ENCODE measurements around the gene DLX3. TPM values are rescaled to one million over a fixed set of nuclear protein-coding genes. Genes with fewer than 3 reads are reported as not detected.
A peak's percentile ranks its signal among the peaks of the same experiment; 100 is the strongest.

DLX3 gene
- total and polyA plus RNA-seq, 2 of the 8 experiments (the other 6 are each of a cell fraction or from before 2014, with no cell fraction given) = 0.15 to 0.20 TPM

- Histone ChIP-seq H3K4me1 (replicated peaks in 1 of 4; ENCODE audit: control insufficient read depth in 3 of 4, insufficient read depth in 4 of 4, low read length in 3 of 4) (peaks cover 0 to 20% (median 14%) of the 10 kb centered on the region in 4 experiments; a peak in 6 of 7 replicates), H3K79me1 (ENCODE audit: low read depth, low read length) (no peaks in the 10 kb centered on the region), H2AFZ (ENCODE audit: low read length) (peak overlapping the region; percentile 97), H3K79me2 (ENCODE audit: control insufficient read depth in 1 of 2, insufficient read depth in 2 of 2, low read length in 2 of 2) (no peaks in the 10 kb centered on the region), H3K14ac (ENCODE audit: insufficient read length) (peak overlapping the region; percentile 72), H3K9me3 (ENCODE audit: insufficient read depth in 2 of 2, low read depth in 1 of 2, low read length in 1 of 2) (peaks cover 5 to 18% of the 10 kb centered on the region in 2 experiments; a peak in 3 of 4 replicates), H3K27ac (ENCODE audit: low read depth, low read length) (no peak overlapping the region), H2BK20ac (ENCODE audit: low read length) (peak overlapping the region; percentile 94; the same call in 1 of the 2 replicates), H3K4ac (replicated peaks; ENCODE audit: insufficient read length, low read depth, low read length) (no peak overlapping the region), H4K8ac (ENCODE audit: extremely low read depth, insufficient read depth, low read length) (no peak overlapping the region), H3K36me3 (ENCODE audit: control insufficient read depth in 2 of 4, insufficient read depth in 4 of 4, low read length in 3 of 4) (no peaks in the 10 kb centered on the region), H4K20me1 (replicated peaks in 1 of 2; ENCODE audit: control insufficient read depth in 1 of 2, insufficient read depth in 2 of 2, low read length in 2 of 2) (peaks cover 0 to 2% of the 10 kb centered on the region in 2 experiments), H3K27me3 (replicated peaks in 1 of 4; ENCODE audit: control insufficient read depth in 3 of 4, extremely low read depth in 1 of 4, insufficient read depth in 3 of 4, low read length in 3 of 4) (0 out of 7 replicates have a peak, but pooled peaks cover 0 to 5% (median 0%) of the 10 kb centered on the region in 4 experiments), H3K9ac (replicated peaks in 1 of 4; ENCODE audit: extremely low read depth in 1 of 4, low read depth in 3 of 4, low read length in 3 of 4) (no peak overlapping the region), H2BK15ac (ENCODE audit: low read length) (peak overlapping the region; percentile 76; the same call in 1 of the 2 replicates), H3K23me2 (ENCODE audit: low read depth, low read length) (no peaks in the 10 kb centered on the region; the same call in 1 of the 2 replicates), H3K23ac (ENCODE audit: insufficient read length) (no peak overlapping the region), H3K4me2 (ENCODE audit: insufficient read depth in 1 of 2, low read depth in 2 of 2, low read length in 2 of 2) (peak overlapping the region; percentile 4 to 57), H3K4me3 (ENCODE audit: extremely low read depth in 1 of 4, insufficient read depth in 2 of 4, low read depth in 3 of 4, low read length in 4 of 4) (peak overlapping the region in 1 of 4 experiments; percentile 35; a peak in 1 of 8 replicates), H2BK12ac (ENCODE audit: low read depth, low read length) (peak overlapping the region; percentile 98), H2AK5ac (ENCODE audit: low read depth, low read length) (0 out of 2 replicates have a peak overlapping the region, but pooled peaks have one; percentile 29), H3K18ac (ENCODE audit: extremely low read depth, low read length) (peak overlapping the region; percentile 55), H4K5ac (ENCODE audit: insufficient read length, low read depth, low read length) (no peak overlapping the region), H3K56ac (replicated peaks; ENCODE audit: insufficient read length, low read depth, low read length) (no peak overlapping the region), H4K91ac (replicated peaks; ENCODE audit: insufficient read length, low read length) (peak overlapping the region; percentile 78), H2BK120ac (replicated peaks; ENCODE audit: low read depth, low read length) (no peak overlapping the region), H2BK5ac (ENCODE audit: low read depth, low read length) (peak overlapping the region; percentile 71; the same call in 1 of the 2 replicates)
- CTCF ChIA-PET (ENCODE audit: partially characterized antibody) = interaction anchor here (0.6 to 9.1 kb wide), 23 partner anchors 8 to 834 kb away, joined by 3 to 158 read pairs (median 4); partner anchors contain the start of genes DLX3, ITGA3 and PDK2
- 57% methylated on average over 19 of the region's 20 CpGs; no CpG with 5 or more reads in 1 of the 2 experiments for WGBS, 2 experiments (ENCODE audit: extremely low coverage in 1 of 2, insufficient coverage in 1 of 2, insufficient read length in 1 of 2, insufficient replicate concordance in 2 of 2, low coverage in 1 of 2, low lambda C conversion rate in 2 of 2, missing lambda C conversion rate in 1 of 2)
- POLR2A ChIA-PET (ENCODE audit: partially characterized antibody) = interaction anchor here (0.5 to 4.3 kb wide), 10 partner anchors 9 to 95 kb away, joined by 3 to 23 read pairs (median 3); partner anchors contain the start of gene ITGA3
- DNase-seq (ENCODE audit: low read depth in 1 of 2, low spot score in 2 of 2) (no peak), FAIRE-seq (no peak)
- no peak for TF ChIP-seq PHF8 (conservative IDR thresholded peaks at IDR 0.05; ENCODE audit: low read depth, low read length)
- no peak for TF ChIP-seq SAP30 (IDR thresholded peaks at IDR 0.05; ENCODE audit: insufficient read depth, insufficient replicate concordance, low read length)
- no peak for TF ChIP-seq CEBPB (IDR thresholded peaks at IDR 0.05; ENCODE audit: low read depth, low read length)
- TF ChIP-seq, protein P1, sequence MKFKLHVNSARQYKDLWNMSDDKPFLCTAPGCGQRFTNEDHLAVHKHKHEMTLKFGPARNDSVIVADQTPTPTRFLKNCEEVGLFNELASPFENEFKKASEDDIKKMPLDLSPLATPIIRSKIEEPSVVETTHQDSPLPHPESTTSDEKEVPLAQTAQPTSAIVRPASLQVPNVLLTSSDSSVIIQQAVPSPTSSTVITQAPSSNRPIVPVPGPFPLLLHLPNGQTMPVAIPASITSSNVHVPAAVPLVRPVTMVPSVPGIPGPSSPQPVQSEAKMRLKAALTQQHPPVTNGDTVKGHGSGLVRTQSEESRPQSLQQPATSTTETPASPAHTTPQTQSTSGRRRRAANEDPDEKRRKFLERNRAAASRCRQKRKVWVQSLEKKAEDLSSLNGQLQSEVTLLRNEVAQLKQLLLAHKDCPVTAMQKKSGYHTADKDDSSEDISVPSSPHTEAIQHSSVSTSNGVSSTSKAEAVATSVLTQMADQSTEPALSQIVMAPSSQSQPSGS (IDR thresholded peaks at IDR 0.05; ENCODE audit: low read length) = no peak
- no peak for TF ChIP-seq TBP (IDR thresholded peaks at IDR 0.05; ENCODE audit: low read depth, low read length)
- 0 out of 2 replicates have a peak, but pooled peaks have one; percentile 6 for TF ChIP-seq TAF1 (IDR thresholded peaks at IDR 0.05; ENCODE audit: low read depth, low read length)
- peak; percentile 75 for TF ChIP-seq ASH2L (IDR thresholded peaks at IDR 0.05; ENCODE audit: low read length)
- TF ChIP-seq YY1 (IDR thresholded peaks at IDR 0.05; ENCODE audit: low read depth, low read length) = 0 out of 2 replicates have a peak, but pooled peaks have one; percentile 22
- TF ChIP-seq SIRT6 (IDR thresholded peaks at IDR 0.05; ENCODE audit: low read length) = no peak
Measured at GRCh38 chr17:50027881-50028735, 33.1 kb upstream of the DLX3 start.
